Epithelial cell of esophagus (primary cell): ENCODE results near the gene BRWD1.

ENCODE experiments used
- DNase-seq: peaks from one replicate; pipeline ENCODE4 v3.0.0; 2010; ENCODE audit warnings: low read depth
- H3K4me3 ChIP-seq: 2 replicates; pipeline ENCODE4 v1.5.1; 2011; ENCODE audit warnings: mild to moderate bottlenecking, low read length, control low read depth
- TF ChIP-seq, protein P1 (sequence below): IDR thresholded peaks from 2 replicates; pipeline ENCODE4 v1.5.1; 2011; ENCODE audit warnings: low read depth, mild to moderate bottlenecking, low read length, control low read depth, inconsistent platforms; ENCODE audit not compliant: insufficient read depth; ENCODE audit errors: missing control alignments

The BRWD1 gene

GRCh38 chr21:39348355-39349210 lies 35.2 kb upstream of the BRWD1 start, which contains the start of gene HMGN1:
Gene HMGN1 (minus strand): TSS chr21:39349088. CDS start chr21:39348917, 171 bp downstream.
- H3K4me3 ChIP-seq, result peak within 1 kb of the TSS; percentile 91
- peak; percentile 92 for DNase-seq

DNA sequence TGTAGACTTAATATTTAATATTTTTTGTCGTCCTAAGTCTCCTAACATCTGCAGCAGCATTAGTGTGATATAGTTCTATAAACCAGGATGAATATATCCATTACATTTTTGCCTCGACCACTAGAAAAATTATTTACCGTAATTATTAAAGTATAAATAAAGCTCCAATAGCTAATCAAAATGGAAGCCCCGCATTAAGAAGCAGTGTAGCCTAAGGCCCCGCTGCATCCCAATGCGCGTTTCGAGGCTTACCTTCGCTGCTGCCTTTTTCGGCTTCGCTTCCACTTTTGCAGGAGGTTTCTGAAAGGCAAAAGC lies 34.6 kb upstream of the BRWD1 start:
- TF ChIP-seq, protein P1, sequence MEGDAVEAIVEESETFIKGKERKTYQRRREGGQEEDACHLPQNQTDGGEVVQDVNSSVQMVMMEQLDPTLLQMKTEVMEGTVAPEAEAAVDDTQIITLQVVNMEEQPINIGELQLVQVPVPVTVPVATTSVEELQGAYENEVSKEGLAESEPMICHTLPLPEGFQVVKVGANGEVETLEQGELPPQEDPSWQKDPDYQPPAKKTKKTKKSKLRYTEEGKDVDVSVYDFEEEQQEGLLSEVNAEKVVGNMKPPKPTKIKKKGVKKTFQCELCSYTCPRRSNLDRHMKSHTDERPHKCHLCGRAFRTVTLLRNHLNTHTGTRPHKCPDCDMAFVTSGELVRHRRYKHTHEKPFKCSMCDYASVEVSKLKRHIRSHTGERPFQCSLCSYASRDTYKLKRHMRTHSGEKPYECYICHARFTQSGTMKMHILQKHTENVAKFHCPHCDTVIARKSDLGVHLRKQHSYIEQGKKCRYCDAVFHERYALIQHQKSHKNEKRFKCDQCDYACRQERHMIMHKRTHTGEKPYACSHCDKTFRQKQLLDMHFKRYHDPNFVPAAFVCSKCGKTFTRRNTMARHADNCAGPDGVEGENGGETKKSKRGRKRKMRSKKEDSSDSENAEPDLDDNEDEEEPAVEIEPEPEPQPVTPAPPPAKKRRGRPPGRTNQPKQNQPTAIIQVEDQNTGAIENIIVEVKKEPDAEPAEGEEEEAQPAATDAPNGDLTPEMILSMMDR, result no peak
- no peak for DNase-seq
- H3K4me3 ChIP-seq, result peak overlapping the region; percentile 91

More at GRCh38 chr21:39348355-39349210, 35.2 kb upstream of the BRWD1 start, which contains the start of gene HMGN1:
- TF ChIP-seq, protein P1, result no peak

- H3K4me3 ChIP-seq, result peak overlapping the region; percentile 91
- TF ChIP-seq, protein P1, result no peak
- no peak for DNase-seq
Measured at GRCh38 chr21:39347537-39347936, 34.1 kb upstream of the BRWD1 start.

DNA sequence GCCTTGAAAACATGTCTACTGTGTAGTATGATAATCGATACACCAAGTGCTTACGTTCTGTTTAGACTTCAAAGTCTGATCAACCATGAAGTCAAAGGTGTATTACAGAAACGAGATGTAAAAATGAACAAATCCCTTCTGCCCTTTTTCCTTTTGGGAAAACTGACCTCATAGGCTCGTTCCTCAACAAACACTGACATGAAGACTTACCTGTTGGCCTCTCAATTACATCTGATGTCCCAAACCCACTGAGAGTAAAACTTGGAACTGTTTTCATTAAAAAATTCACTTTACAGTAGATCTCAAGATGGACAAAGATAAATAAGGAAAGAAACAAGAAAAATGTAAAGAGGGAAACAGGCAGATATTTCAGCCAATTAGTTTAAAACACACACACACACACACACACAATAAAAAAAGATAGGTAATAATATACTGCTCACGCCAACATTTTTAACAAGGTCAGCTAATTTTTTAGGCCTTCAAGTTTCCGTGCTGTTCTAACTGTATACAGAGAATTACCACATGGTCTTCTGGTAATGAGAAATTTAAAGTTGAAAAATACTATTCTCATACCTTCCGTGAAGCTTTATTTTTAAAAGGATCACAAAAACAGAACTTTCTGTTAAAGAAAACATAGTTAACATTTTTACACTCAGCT lies 33.4 kb upstream of the BRWD1 start:
- peak overlapping the region; percentile 91 for H3K4me3 ChIP-seq

DNA sequence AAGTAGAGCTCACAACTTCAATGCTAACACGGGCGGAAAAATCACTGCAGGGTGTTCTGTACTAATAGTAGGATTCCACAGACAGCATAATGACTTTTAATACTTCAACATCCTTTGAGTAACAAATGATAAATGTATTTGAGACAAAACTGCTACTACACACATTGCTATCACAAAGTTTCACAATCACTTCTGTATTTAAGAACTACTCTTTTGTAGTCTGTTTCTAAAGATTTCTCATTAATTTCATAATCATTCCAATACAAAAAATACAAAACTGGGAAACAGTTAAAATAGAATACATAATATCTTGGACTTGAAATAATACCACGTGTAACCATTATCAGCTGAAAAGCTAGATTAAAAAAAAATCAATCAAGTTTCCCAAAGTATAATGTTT lies 32.8 kb upstream of the BRWD1 start:
- TF ChIP-seq, protein P1, result no peak
- DNase-seq, result no peak

More for the DNA sequence above, 33.4 kb upstream of the BRWD1 start:
- TF ChIP-seq, protein P1, result no peak
- DNase-seq, result no peak

DNA sequence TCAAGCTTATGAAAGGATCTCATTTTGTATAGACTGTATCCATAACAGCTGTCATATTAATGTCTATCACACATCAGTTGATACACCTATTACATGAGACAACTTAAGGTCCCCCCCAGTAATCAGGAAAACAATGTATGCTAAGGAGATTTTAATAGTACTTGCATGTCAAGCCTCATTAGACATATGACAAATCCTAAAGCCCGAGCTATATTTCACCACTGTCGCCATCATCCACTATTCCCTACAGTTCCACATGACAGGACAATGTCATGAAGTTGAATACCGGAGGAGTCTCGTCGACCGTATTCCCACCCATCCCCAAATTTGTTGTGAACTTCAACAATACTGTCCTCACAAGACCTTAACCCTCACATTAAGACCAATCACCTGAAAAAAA lies 32.0 kb upstream of the BRWD1 start:
- H3K4me3 ChIP-seq, result peak overlapping the region; percentile 6
- DNase-seq, result no peak
- TF ChIP-seq, protein P1, result no peak

More for the DNA sequence above, 32.8 kb upstream of the BRWD1 start:
- H3K4me3 ChIP-seq, result peak overlapping the region; percentile 91
